Measurements from ENCODE around the gene PCED1B. TPM values are rescaled to one million over a fixed set of nuclear protein-coding genes. Genes with fewer than 3 reads are reported as not detected.

The PCED1B gene
- total RNA-seq, 1 experiment from 2014 or later = 3.3 TPM

DNA sequence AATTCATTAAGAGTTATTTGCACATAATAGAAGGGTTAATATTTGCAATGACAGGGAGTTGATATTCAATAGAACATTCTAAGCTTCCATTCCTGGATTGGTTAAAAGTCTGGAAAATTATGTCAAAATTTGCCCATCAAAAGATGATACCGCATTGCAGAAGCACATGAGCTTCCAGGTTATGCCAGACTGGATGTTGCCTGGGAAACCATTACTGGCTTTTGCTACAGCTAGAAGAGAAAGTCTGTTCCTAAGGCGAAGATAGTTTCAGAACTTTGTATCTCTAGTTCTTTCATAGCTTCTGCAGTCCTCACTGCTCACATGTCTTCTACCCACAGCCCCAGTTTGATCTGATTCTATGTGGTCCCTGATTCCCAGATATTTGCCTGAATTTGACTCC, 122.8 kb downstream of the PCED1B start:
- Histone ChIP-seq H2BK120ac (ENCODE audit: low read depth, low read length, poor library complexity, severe bottlenecking) (no peak overlapping the region), H4K8ac (replicated peaks; ENCODE audit: insufficient read length, low read depth, low read length) (no peak overlapping the region), H3K27me3 (ENCODE audit: insufficient read depth, low read length) (no peaks in the 10 kb centered on the region), H3K9ac (ENCODE audit: extremely low read depth, insufficient read length, low read length) (no peak overlapping the region), H3T11ph (ENCODE audit: low read length) (no peak overlapping the region), H2BK20ac (ENCODE audit: low read depth, low read length, poor library complexity, severe bottlenecking) (no peak overlapping the region), H2BK15ac (ENCODE audit: low read depth, low read length) (no peak overlapping the region), H2BK5ac (ENCODE audit: insufficient read length, low read length) (no peak overlapping the region), H4K5ac (ENCODE audit: insufficient read length, low read depth, low read length) (no peak overlapping the region), H4K91ac (ENCODE audit: insufficient read length, low read depth, low read length) (no peak overlapping the region), H3K18ac (ENCODE audit: insufficient read length, low read depth, low read length) (no peak overlapping the region), H3K23me2 (ENCODE audit: insufficient read length, low read depth, low read length, poor library complexity, severe bottlenecking) (no peaks in the 10 kb centered on the region), H3K79me2 (ENCODE audit: insufficient read depth, low read length) (no peaks in the 10 kb centered on the region), H3K23ac (ENCODE audit: insufficient read length, low read depth, low read length) (no peak overlapping the region), H3K9me3 (ENCODE audit: control insufficient read depth, low read depth, low read length) (no peaks in the 10 kb centered on the region), H3K14ac (ENCODE audit: insufficient read depth, low read length) (no peak overlapping the region), H3K27ac (ENCODE audit: insufficient read length, low read depth, low read length) (no peak overlapping the region), H2AK5ac (ENCODE audit: insufficient read length, low read length) (no peak overlapping the region), H3K4ac (ENCODE audit: low read depth, low read length) (no peak overlapping the region), H3K4me2 (ENCODE audit: insufficient read depth, insufficient read length, low read length) (no peak overlapping the region), H4K20me1 (ENCODE audit: control insufficient read depth, insufficient read depth, insufficient read length) (no peaks in the 10 kb centered on the region), H3K4me1 (ENCODE audit: insufficient read depth, low read length) (peaks cover 7% of the 10 kb centered on the region), H2AFZ (ENCODE audit: low read length) (no peak overlapping the region), H3K79me1 (ENCODE audit: insufficient read depth, low read depth, low read length, poor library complexity, severe bottlenecking) (no peaks in the 10 kb centered on the region), H3K56ac (ENCODE audit: insufficient read length, low read depth, low read length) (no peak overlapping the region), H2BK12ac (ENCODE audit: insufficient read length, low read depth, low read length) (no peak overlapping the region)
- DNase-seq = no peak
- Mint-ChIP-seq H3K4me3 (no peak overlapping the region), H3K27ac (no peak overlapping the region), H3K9me3 (peaks cover 0 to 5% of the 10 kb centered on the region in 2 experiments; a peak in 2 of 5 replicates), H3K4me1 (peaks cover 24 to 28% of the 10 kb centered on the region in 2 experiments), H3K27me3 (ENCODE audit: low read depth) (no peaks in the 10 kb centered on the region), H3K36me3 (ENCODE audit: insufficient read depth in 1 of 3, low read depth in 3 of 3) (peaks cover 0 to 3% (median 0%) of the 10 kb centered on the region in 3 experiments; a peak in 2 of 7 replicates)
- TF ChIP-seq, protein P1, sequence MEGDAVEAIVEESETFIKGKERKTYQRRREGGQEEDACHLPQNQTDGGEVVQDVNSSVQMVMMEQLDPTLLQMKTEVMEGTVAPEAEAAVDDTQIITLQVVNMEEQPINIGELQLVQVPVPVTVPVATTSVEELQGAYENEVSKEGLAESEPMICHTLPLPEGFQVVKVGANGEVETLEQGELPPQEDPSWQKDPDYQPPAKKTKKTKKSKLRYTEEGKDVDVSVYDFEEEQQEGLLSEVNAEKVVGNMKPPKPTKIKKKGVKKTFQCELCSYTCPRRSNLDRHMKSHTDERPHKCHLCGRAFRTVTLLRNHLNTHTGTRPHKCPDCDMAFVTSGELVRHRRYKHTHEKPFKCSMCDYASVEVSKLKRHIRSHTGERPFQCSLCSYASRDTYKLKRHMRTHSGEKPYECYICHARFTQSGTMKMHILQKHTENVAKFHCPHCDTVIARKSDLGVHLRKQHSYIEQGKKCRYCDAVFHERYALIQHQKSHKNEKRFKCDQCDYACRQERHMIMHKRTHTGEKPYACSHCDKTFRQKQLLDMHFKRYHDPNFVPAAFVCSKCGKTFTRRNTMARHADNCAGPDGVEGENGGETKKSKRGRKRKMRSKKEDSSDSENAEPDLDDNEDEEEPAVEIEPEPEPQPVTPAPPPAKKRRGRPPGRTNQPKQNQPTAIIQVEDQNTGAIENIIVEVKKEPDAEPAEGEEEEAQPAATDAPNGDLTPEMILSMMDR (conservative IDR thresholded peaks at IDR 0.05) = no peak
- WGBS (ENCODE audit: extremely low coverage, insufficient read length, low lambda C conversion rate) = no CpG with 5 or more reads among the region's 2 CpGs
